ENCODE measurements around the gene CSMD2.

DNA sequence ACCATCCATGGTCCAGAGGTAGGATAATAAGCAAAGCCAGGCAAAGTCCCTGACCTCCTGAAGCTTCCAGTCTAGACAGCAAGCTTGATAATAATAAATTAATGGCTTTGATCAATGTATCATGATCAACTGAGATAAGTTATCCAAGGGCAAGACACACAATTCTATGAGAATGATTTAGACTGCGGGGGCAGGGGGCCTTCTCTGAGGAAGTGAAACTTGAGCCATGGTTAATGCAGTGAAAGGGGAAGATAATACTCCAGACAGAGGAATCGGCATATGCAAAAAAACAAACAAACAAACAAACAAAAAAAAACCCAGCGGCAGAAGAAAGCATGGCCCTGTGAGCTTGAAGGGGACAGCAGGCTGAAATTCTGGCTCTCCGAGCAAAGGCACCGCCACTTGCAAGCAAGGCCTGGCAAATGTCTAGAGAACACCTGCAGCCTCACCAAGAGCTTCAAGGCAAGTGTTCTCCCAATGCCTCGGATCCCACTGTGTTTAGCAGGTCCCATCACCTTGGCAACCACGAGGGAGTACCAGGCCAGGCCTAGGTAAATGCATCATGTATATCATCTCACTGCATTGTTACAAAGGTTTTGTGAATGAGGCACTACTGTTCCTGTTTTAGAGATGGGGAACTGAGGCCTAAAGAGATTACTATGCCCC, 24.9 kb downstream of the CSMD2 start:
- no peak for TF ChIP-seq CTCF (IDR thresholded peaks at IDR 0.05 in 4 of 5, conservative IDR thresholded peaks at IDR 0.05 in 1 of 5)
- no peak for TF ChIP-seq POLR2A (IDR thresholded peaks at IDR 0.05)

Data from gastrocnemius medialis (tissue), 4 donors.